HG03571 (cell line): Measurements from ENCODE around the gene MAF.

Experiments
- ATAC-seq: cut with Tn5 transposase; IDR thresholded peaks from one replicate; pipeline ENCODE4 v1.9.1; 2021; ENCODE audit not compliant: unreplicated experiment

MAF gene

GRCh38 chr16:79613009-79613408 lies 12.5 kb upstream of the MAF start:
- no peak for ATAC-seq

- ATAC-seq = no peak
Measured at GRCh38 chr16:79612207-79612606, 11.7 kb upstream of the MAF start.

- ATAC-seq = no peak
Measured at GRCh38 chr16:79610771-79611170, 10.2 kb upstream of the MAF start.

GRCh38 chr16:79609861-79610260 lies 9.3 kb upstream of the MAF start:
- ATAC-seq = no peak

- no peak for ATAC-seq
Measured at GRCh38 chr16:79608976-79609375, 8.4 kb upstream of the MAF start.

- no peak for ATAC-seq
Measured at GRCh38 chr16:79607587-79607986, 7.0 kb upstream of the MAF start.

GRCh38 chr16:79605999-79606398 lies 5.5 kb upstream of the MAF start:
- ATAC-seq = no peak

GRCh38 chr16:79603055-79603454 lies 2.5 kb upstream of the MAF start:
- ATAC-seq = no peak

GRCh38 chr16:79602628-79603014 lies 2.1 kb upstream of the MAF start:
- no peak for ATAC-seq

GRCh38 chr16:79601931-79602627 lies 1.5 kb upstream of the MAF start:
- ATAC-seq = no peak

GRCh38 chr16:79601092-79601930 lies 774 bp upstream of the MAF start:
- no peak for ATAC-seq

- no peak for ATAC-seq
Measured at GRCh38 chr16:79599837-79600637, 500 bp downstream of the MAF start.

GRCh38 chr16:79599256-79599836 lies 1.2 kb downstream of the MAF start:
- ATAC-seq = no peak

GRCh38 chr16:79598348-79599181 lies 2.0 kb downstream of the MAF start:
- no peak for ATAC-seq

- ATAC-seq = no peak
Measured at GRCh38 chr16:79598063-79598347, 2.5 kb downstream of the MAF start.

- no peak for ATAC-seq
Measured at GRCh38 chr16:79597277-79598062, 3.1 kb downstream of the MAF start.

- no peak for ATAC-seq
Measured at GRCh38 chr16:79595931-79596450, 4.5 kb downstream of the MAF start.

GRCh38 chr16:79595231-79595641 lies 5.3 kb downstream of the MAF start:
- no peak for ATAC-seq

GRCh38 chr16:79593754-79594153 lies 6.8 kb downstream of the MAF start:
- no peak for ATAC-seq
